ENCODE data around the gene KRTAP5-7.

DNA sequence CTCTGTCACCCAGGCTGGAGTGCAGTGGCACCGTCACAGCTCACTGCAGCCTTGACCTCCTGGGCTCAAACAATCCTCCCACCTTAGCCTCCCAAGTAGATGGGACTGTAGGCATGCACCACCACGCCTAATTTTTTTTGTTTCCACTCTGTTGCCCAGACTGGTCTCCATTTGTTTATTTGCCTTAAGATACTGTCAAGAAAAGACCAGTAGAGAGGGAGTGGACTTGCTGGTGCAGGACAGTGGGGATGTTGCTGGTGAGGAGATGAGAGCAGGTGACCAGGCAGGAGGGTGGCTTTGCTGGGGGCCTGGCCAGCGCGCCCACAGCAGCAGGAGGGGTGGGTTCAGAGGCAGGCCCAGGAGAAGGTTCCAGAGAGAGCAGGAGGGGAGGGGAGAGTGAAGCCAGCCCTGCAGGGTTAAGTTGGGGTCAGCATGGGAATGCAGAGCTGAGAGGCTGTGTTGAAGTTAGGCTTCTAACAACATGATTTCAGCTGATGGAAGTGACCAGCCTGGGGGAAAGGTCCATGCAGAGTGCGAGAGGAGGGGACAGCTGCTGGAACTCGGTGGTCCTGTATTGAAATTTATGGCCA, 38.3 kb upstream of the KRTAP5-7 start:
- TF ChIP-seq, protein P1, sequence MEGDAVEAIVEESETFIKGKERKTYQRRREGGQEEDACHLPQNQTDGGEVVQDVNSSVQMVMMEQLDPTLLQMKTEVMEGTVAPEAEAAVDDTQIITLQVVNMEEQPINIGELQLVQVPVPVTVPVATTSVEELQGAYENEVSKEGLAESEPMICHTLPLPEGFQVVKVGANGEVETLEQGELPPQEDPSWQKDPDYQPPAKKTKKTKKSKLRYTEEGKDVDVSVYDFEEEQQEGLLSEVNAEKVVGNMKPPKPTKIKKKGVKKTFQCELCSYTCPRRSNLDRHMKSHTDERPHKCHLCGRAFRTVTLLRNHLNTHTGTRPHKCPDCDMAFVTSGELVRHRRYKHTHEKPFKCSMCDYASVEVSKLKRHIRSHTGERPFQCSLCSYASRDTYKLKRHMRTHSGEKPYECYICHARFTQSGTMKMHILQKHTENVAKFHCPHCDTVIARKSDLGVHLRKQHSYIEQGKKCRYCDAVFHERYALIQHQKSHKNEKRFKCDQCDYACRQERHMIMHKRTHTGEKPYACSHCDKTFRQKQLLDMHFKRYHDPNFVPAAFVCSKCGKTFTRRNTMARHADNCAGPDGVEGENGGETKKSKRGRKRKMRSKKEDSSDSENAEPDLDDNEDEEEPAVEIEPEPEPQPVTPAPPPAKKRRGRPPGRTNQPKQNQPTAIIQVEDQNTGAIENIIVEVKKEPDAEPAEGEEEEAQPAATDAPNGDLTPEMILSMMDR (IDR thresholded peaks at IDR 0.05; ENCODE audit: borderline replicate concordance, extremely low read depth, low read length, poor library complexity, severe bottlenecking), result no peak
- TF ChIP-seq EZH2 (IDR thresholded peaks at IDR 0.05; ENCODE audit: borderline replicate concordance, low read depth, low read length, severe bottlenecking), result no peak

Data from DND-41 (cell line).